Neural progenitor cell (in vitro differentiated cells): ENCODE results near the gene KIF26A. TPM values are rescaled to one million over a fixed set of nuclear protein-coding genes. Genes with fewer than 3 reads are reported as not detected.

ENCODE experiments used
- DNase-seq: peaks from one replicate; pipeline ENCODE4 v3.0.0-alpha.2; 2016; ENCODE audit warnings: low spot score
- H2AFZ ChIP-seq: fragments of 200-600 bp; sonication (generic); replicated peaks from 2 replicates; pipeline ENCODE4 v1.6.1; 2016; ENCODE audit warnings: antibody characterized with exemption
- H3F3A ChIP-seq: fragments of 200-600 bp; sonication (generic); 2 replicates; pipeline ENCODE4 v1.6.1; 2016; ENCODE audit warnings: antibody characterized with exemption, low read depth
- H3K27ac ChIP-seq: fragments of 200-600 bp; sonication (generic); 2 replicates; pipeline ENCODE4 v1.5.1; 2016; ENCODE audit warnings: mild to moderate bottlenecking
- H3K27me3 ChIP-seq: fragments of 200-600 bp; sonication (generic); 2 replicates; pipeline ENCODE4 v1.6.1; 2016; ENCODE audit warnings: mild to moderate bottlenecking, moderate library complexity
- H3K36me3 ChIP-seq: fragments of 200-600 bp; sonication (generic); 2 replicates; pipeline ENCODE4 v1.5.1; 2016
- H3K4me1 ChIP-seq: fragments of 200-600 bp; sonication (generic); 2 replicates; pipeline ENCODE4 v1.6.1; 2016; ENCODE audit warnings: mixed run types
- H3K4me2 ChIP-seq: fragments of 200-600 bp; sonication (generic); 2 replicates; pipeline ENCODE4 v1.6.1; 2016
- H3K4me3 ChIP-seq: fragments of 200-600 bp; sonication (generic); 2 replicates; pipeline ENCODE4 v1.5.1; 2016
- H3K79me2 ChIP-seq: fragments of 200-600 bp; sonication (generic); 2 replicates; pipeline ENCODE4 v1.6.1; 2016; ENCODE audit warnings: low read depth
- H3K9ac ChIP-seq: fragments of 200-600 bp; sonication (generic); 2 replicates; pipeline ENCODE4 v1.6.1; 2016
- H3K9me3 ChIP-seq: fragments of 200-600 bp; sonication (generic); 2 replicates; pipeline ENCODE4 v1.5.1; 2016; ENCODE audit warnings: low read depth
- H4K20me1 ChIP-seq: fragments of 200-600 bp; sonication (generic); 2 replicates; pipeline ENCODE4 v1.6.1; 2016; ENCODE audit warnings: low read depth
- H3K27ac Mint-ChIP-seq: 3 replicates; pipeline ENCODE4 v1.8.0; 2021; ENCODE audit warnings: mixed read lengths
- H3K27me3 Mint-ChIP-seq: 2 replicates; pipeline ENCODE4 v1.8.0; 2022; ENCODE audit warnings: low read depth, mild to moderate bottlenecking, inconsistent platforms, moderate library complexity, mixed read lengths; ENCODE audit not compliant: insufficient read depth
- H3K36me3 Mint-ChIP-seq: 3 replicates; pipeline ENCODE4 v1.8.0; 2021; ENCODE audit warnings: mixed read lengths
- H3K4me1 Mint-ChIP-seq: 3 replicates; pipeline ENCODE4 v1.8.0; 2021; ENCODE audit warnings: mixed read lengths
- H3K4me3 Mint-ChIP-seq: 3 replicates; pipeline ENCODE4 v1.8.0; 2021; ENCODE audit warnings: mild to moderate bottlenecking, moderate library complexity, mixed read lengths
- H3K9me3 Mint-ChIP-seq: 3 replicates; pipeline ENCODE4 v1.8.0; 2020; ENCODE audit warnings: mixed read lengths
- CTCF ChIP-seq: fragments of 200-600 bp; sonication (generic); IDR thresholded peaks from 2 replicates; pipeline ENCODE4 v1.5.1; 2017; ENCODE audit warnings: antibody characterized with exemption, mild to moderate bottlenecking
- EZH2 ChIP-seq: fragments of 200-600 bp; sonication (generic); IDR thresholded peaks from 2 replicates; pipeline ENCODE4 v1.6.1; 2017; ENCODE audit warnings: antibody characterized with exemption, mild to moderate bottlenecking, moderate library complexity
- EZH2phosphoT487 ChIP-seq: fragments of 200-600 bp; sonication (generic); IDR thresholded peaks from 2 replicates; pipeline ENCODE4 v1.6.1; 2017; ENCODE audit warnings: antibody characterized with exemption
- total RNA-seq: library from RNA; depleted of rRNA; stranded (reverse); fragments of >200 nt; gene quantifications from 2 replicates; pipeline ENCODE4 v1.2.3, GENCODE V29; 2015; ENCODE audit warnings: low replicate concordance

Gene KIF26A
- total RNA-seq, 1 donor from 2014 or later = 6.1 TPM

DNA sequence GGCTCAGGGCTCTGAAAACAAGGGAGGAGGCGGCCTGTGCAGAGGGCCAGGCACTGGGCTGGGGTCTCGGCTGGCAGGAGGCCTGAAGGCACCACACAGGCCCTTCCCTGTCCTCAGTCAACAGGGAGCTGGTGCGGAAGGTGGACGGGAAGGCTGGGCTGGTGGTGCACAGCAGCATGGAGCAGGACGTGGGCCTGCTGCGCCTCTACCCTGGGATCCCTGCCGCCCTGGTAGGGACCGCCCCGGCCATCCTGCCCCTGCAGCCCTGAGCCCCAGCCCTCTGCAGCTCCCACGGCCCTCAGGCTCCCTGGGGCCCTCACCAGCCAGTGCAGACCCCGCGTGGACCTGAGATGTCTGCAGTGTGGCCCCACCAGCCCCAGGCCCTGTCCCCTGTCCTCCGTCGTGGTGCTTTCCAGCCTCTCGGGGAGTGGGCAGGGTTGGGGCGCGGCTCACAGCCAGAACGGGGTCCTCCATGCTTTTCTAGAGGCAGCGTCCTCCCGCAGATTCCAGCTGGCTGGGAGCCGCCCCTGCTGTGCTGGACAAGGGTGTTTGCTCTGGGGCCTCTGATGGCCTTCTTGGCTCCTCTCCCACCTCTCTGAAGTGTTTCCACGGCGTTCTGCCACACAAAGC, 34.8 kb upstream of the KIF26A start:
- H3K4me2 ChIP-seq = no peak overlapping the region
- TF ChIP-seq EZH2phosphoT487 = no peak
- TF ChIP-seq EZH2 = no peak
- no peak for TF ChIP-seq CTCF
- H4K20me1 ChIP-seq = no peaks in the 10 kb centered on the region
- Mint-ChIP-seq H3K9me3 (no peaks in the 10 kb centered on the region), H3K27me3 (peaks cover 4% of the 10 kb centered on the region), H3K4me3 (no peak overlapping the region), H3K4me1 (peaks cover 5% of the 10 kb centered on the region), H3K36me3 (no peaks in the 10 kb centered on the region), H3K27ac (no peak overlapping the region)
- peaks cover 11% of the 10 kb centered on the region for H3K4me1 ChIP-seq
- DNase-seq = peak; percentile 44
- no peaks in the 10 kb centered on the region for H3K9me3 ChIP-seq
- H3K79me2 ChIP-seq = no peaks in the 10 kb centered on the region
- H3K27me3 ChIP-seq = no peaks in the 10 kb centered on the region
- H3K4me3 ChIP-seq = no peak overlapping the region
- no peaks in the 10 kb centered on the region for H3F3A ChIP-seq
- no peaks in the 10 kb centered on the region for H3K36me3 ChIP-seq
- no peak overlapping the region for H3K27ac ChIP-seq
- H2AFZ ChIP-seq = no peak overlapping the region
- peak overlapping the region; percentile 34 for H3K9ac ChIP-seq

- DNase-seq = no peak
These were observed 34.1 kb upstream of the KIF26A start for GRCh38 chr14:104104076-104104901.

DNA sequence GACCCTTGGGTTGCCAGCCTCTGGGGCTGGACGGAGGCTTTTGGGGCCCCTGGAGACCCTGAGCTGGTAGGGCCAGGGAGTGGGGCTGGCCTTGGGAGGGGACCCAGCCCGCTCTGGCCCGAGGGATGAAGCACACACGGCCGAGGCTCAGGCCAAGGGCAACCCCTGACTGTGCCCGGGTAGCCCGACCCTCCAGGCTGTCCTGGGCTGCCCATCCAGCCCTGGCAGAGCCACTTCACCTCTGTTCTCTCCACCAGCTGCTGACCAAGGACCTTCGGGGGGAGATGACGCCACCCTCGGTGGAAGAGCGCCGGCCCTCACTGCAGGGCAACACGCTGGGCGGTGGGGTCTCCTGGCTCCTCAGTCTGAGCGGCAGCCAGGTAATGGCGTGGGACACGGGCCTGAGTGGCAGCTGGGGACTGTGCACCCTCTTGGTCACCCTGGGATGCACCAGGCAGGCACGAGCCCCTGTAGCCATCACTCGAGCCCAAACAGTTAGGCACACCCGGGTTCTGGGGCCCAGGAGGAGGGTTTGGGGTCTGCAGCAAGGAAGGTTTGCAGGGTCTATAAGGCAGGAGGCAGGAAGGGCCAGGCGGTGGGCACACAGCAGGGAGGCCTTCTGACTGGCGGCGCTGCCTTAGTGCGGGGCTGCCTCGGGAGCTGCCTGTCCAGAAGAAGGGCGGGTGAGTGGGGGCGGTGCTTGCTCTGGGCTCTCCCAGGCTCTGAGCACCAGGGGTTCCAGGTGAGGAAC, 33.1 kb upstream of the KIF26A start:
- Histone ChIP-seq H3K9me3 (no peaks in the 10 kb centered on the region), H2AFZ (no peak overlapping the region), H3K79me2 (no peaks in the 10 kb centered on the region), H3F3A (no peaks in the 10 kb centered on the region), H4K20me1 (no peaks in the 10 kb centered on the region), H3K27ac (no peak overlapping the region), H3K4me1 (peaks cover 18% of the 10 kb centered on the region), H3K9ac (no peak overlapping the region), H3K4me2 (no peak overlapping the region), H3K36me3 (no peaks in the 10 kb centered on the region), H3K4me3 (no peak overlapping the region), H3K27me3 (no peaks in the 10 kb centered on the region)
- TF ChIP-seq EZH2 (no peak), CTCF (no peak), EZH2phosphoT487 (no peak)
- no peak overlapping the region for H3K27ac Mint-ChIP-seq
- no peak for DNase-seq
- peaks cover 14% of the 10 kb centered on the region for H3K4me1 Mint-ChIP-seq
- H3K4me3 Mint-ChIP-seq = no peak overlapping the region
- H3K36me3 Mint-ChIP-seq = no peaks in the 10 kb centered on the region
- H3K9me3 Mint-ChIP-seq = no peaks in the 10 kb centered on the region
- H3K27me3 Mint-ChIP-seq = peaks cover 4% of the 10 kb centered on the region

More at GRCh38 chr14:104104076-104104901, 34.1 kb upstream of the KIF26A start:
- no peaks in the 10 kb centered on the region for H4K20me1 ChIP-seq
- no peak overlapping the region for H3K27ac ChIP-seq
- no peak overlapping the region for H3K4me3 ChIP-seq
- TF ChIP-seq EZH2 = no peak
- no peak for TF ChIP-seq EZH2phosphoT487
- TF ChIP-seq CTCF = no peak
- Mint-ChIP-seq H3K27me3 (peaks cover 4% of the 10 kb centered on the region), H3K27ac (no peak overlapping the region), H3K4me3 (no peak overlapping the region), H3K9me3 (no peaks in the 10 kb centered on the region), H3K36me3 (no peaks in the 10 kb centered on the region), H3K4me1 (peaks cover 13% of the 10 kb centered on the region)
- no peaks in the 10 kb centered on the region for H3K27me3 ChIP-seq
- H3K79me2 ChIP-seq = no peaks in the 10 kb centered on the region
- no peak overlapping the region for H3K4me2 ChIP-seq
- H3K9ac ChIP-seq = no peak overlapping the region
- no peaks in the 10 kb centered on the region for H3K9me3 ChIP-seq
- no peaks in the 10 kb centered on the region for H3K36me3 ChIP-seq
- peaks cover 18% of the 10 kb centered on the region for H3K4me1 ChIP-seq
- H3F3A ChIP-seq = no peaks in the 10 kb centered on the region
- no peak overlapping the region for H2AFZ ChIP-seq
